ENCODE measurements around the gene GNPDA1.

The GNPDA1 gene

GRCh38 chr5:141963701-141964100, 49.1 kb downstream of the GNPDA1 start:
- H3K27ac ChIP-seq (replicated peaks; ENCODE audit: low read length), result no peak overlapping the region
- H2AFZ ChIP-seq (ENCODE audit: low read length), result no peak overlapping the region
- no peak overlapping the region for H3K4me3 ChIP-seq (ENCODE audit: low read length in 2 of 2)
- H2AK5ac ChIP-seq (ENCODE audit: low read depth, low read length), result no peak overlapping the region
- no peak overlapping the region for H4K8ac ChIP-seq (ENCODE audit: low read depth, low read length)
- no peak overlapping the region for H2BK15ac ChIP-seq (ENCODE audit: low read length)
- no peak overlapping the region for H3K4me2 ChIP-seq (ENCODE audit: insufficient read depth, low read length, poor library complexity, severe bottlenecking)
- H2BK5ac ChIP-seq (ENCODE audit: low read length), result no peak overlapping the region
- H3K18ac ChIP-seq (ENCODE audit: low read length), result no peak overlapping the region
- no peak for DNase-seq (ENCODE audit: low spot score)
- H3K9me3 ChIP-seq (replicated peaks in 1 of 2; ENCODE audit: control insufficient read depth in 2 of 2, insufficient read depth in 1 of 2, low read depth in 1 of 2, low read length in 2 of 2), result no peaks in the 10 kb centered on the region
- WGBS, 2 donors (ENCODE audit: extremely low coverage in 2 of 2, insufficient read length in 2 of 2, insufficient replicate concordance in 1 of 2), result no CpG with 5 or more reads among the region's 3 CpGs
- no peaks in the 10 kb centered on the region for H3K79me1 ChIP-seq (ENCODE audit: low read depth, low read length)
- H3K23ac ChIP-seq (ENCODE audit: low read depth, low read length, poor library complexity), result no peak overlapping the region
- no peak overlapping the region for H3K14ac ChIP-seq (ENCODE audit: low read length)
- peaks cover 9 to 15% of the 10 kb centered on the region in 2 donors for H3K4me1 ChIP-seq (ENCODE audit: control insufficient read depth in 2 of 2, insufficient read depth in 1 of 2, low read depth in 1 of 2, low read length in 2 of 2)
- no peak overlapping the region for H3K4ac ChIP-seq (ENCODE audit: low read length)
- H4K91ac ChIP-seq (ENCODE audit: low read depth, low read length, poor library complexity), result no peak overlapping the region
- no peaks in the 10 kb centered on the region for H3K27me3 ChIP-seq (ENCODE audit: control insufficient read depth in 3 of 3, insufficient read depth in 3 of 3, low read depth in 1 of 3, low read length in 3 of 3)
- H2BK12ac ChIP-seq (ENCODE audit: low read length), result no peak overlapping the region
- H2BK120ac ChIP-seq (ENCODE audit: low read depth, low read length), result no peak overlapping the region
- no peaks in the 10 kb centered on the region for H3K36me3 ChIP-seq (replicated peaks in 1 of 2; ENCODE audit: control insufficient read depth in 2 of 2, insufficient read depth in 2 of 2, low read length in 2 of 2)
- H3K9ac ChIP-seq (ENCODE audit: low read depth, low read length, poor library complexity), result no peak overlapping the region

DNA sequence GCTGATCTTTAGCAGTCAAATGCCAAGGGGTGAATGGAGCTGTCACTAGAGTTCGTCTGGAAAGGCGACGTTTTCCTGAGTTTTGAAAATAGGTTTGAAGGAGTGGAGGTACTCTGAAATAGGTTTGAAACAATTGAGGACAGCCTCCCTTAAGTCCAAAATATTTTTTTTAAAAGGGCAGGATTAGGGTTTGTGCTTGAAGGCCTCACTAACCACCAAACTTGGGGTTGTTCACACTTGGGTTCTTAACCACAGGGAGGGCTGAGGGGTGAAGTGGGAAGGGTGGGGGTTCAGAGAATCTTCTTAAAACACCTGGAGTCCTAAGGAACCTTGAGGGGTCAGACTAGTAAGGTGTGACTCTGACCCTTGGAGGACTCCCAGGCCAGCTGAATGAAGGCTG, 51.4 kb downstream of the GNPDA1 start:
- Histone ChIP-seq H2BK120ac (ENCODE audit: low read depth, low read length) (no peak overlapping the region), H3K4me1 (ENCODE audit: control insufficient read depth in 2 of 2, insufficient read depth in 1 of 2, low read depth in 1 of 2, low read length in 2 of 2) (peaks cover 7 to 26% of the 10 kb centered on the region in 2 donors), H3K4me2 (ENCODE audit: insufficient read depth, low read length, poor library complexity, severe bottlenecking) (no peak overlapping the region), H2AK5ac (ENCODE audit: low read depth, low read length) (no peak overlapping the region), H3K4ac (ENCODE audit: low read length) (no peak overlapping the region), H2BK12ac (ENCODE audit: low read length) (no peak overlapping the region), H3K9ac (ENCODE audit: low read depth, low read length, poor library complexity) (no peak overlapping the region), H3K18ac (ENCODE audit: low read length) (no peak overlapping the region), H2BK15ac (ENCODE audit: low read length) (no peak overlapping the region), H3K4me3 (ENCODE audit: low read length in 2 of 2) (no peak overlapping the region), H3K23ac (ENCODE audit: low read depth, low read length, poor library complexity) (no peak overlapping the region), H3K27ac (replicated peaks; ENCODE audit: low read length) (no peak overlapping the region), H3K14ac (ENCODE audit: low read length) (no peak overlapping the region), H3K36me3 (replicated peaks in 1 of 2; ENCODE audit: control insufficient read depth in 2 of 2, insufficient read depth in 2 of 2, low read length in 2 of 2) (no peaks in the 10 kb centered on the region), H2AFZ (ENCODE audit: low read length) (peak overlapping the region; percentile 71), H3K9me3 (replicated peaks in 1 of 2; ENCODE audit: control insufficient read depth in 2 of 2, insufficient read depth in 1 of 2, low read depth in 1 of 2, low read length in 2 of 2) (no peaks in the 10 kb centered on the region), H4K8ac (ENCODE audit: low read depth, low read length) (no peak overlapping the region), H3K79me1 (ENCODE audit: low read depth, low read length) (no peaks in the 10 kb centered on the region), H3K27me3 (ENCODE audit: control insufficient read depth in 3 of 3, insufficient read depth in 3 of 3, low read depth in 1 of 3, low read length in 3 of 3) (no peaks in the 10 kb centered on the region), H2BK5ac (ENCODE audit: low read length) (no peak overlapping the region), H4K91ac (ENCODE audit: low read depth, low read length, poor library complexity) (no peak overlapping the region)
- WGBS, 2 donors (ENCODE audit: extremely low coverage in 2 of 2, insufficient read length in 2 of 2, insufficient replicate concordance in 1 of 2), result no CpG with 5 or more reads among the region's 3 CpGs
- DNase-seq (ENCODE audit: low spot score), result no peak

GRCh38 chr5:141960449-141961323, 52.1 kb downstream of the GNPDA1 start:
- Histone ChIP-seq H2BK15ac (ENCODE audit: low read length) (no peak overlapping the region), H3K9me3 (replicated peaks in 1 of 2; ENCODE audit: control insufficient read depth in 2 of 2, insufficient read depth in 1 of 2, low read depth in 1 of 2, low read length in 2 of 2) (no peaks in the 10 kb centered on the region), H3K18ac (ENCODE audit: low read length) (peak overlapping the region; percentile 63), H3K23ac (ENCODE audit: low read depth, low read length, poor library complexity) (no peak overlapping the region), H2BK120ac (ENCODE audit: low read depth, low read length) (no peak overlapping the region), H3K4me1 (ENCODE audit: control insufficient read depth in 2 of 2, insufficient read depth in 1 of 2, low read depth in 1 of 2, low read length in 2 of 2) (peaks cover 7 to 26% of the 10 kb centered on the region in 2 donors), H4K91ac (ENCODE audit: low read depth, low read length, poor library complexity) (no peak overlapping the region), H3K27ac (replicated peaks; ENCODE audit: low read length) (no peak overlapping the region), H3K4me2 (ENCODE audit: insufficient read depth, low read length, poor library complexity, severe bottlenecking) (no peak overlapping the region), H3K4ac (ENCODE audit: low read length) (no peak overlapping the region), H3K36me3 (replicated peaks in 1 of 2; ENCODE audit: control insufficient read depth in 2 of 2, insufficient read depth in 2 of 2, low read length in 2 of 2) (no peaks in the 10 kb centered on the region), H2BK5ac (ENCODE audit: low read length) (no peak overlapping the region), H2AFZ (ENCODE audit: low read length) (peak overlapping the region; percentile 71), H3K9ac (ENCODE audit: low read depth, low read length, poor library complexity) (no peak overlapping the region), H3K14ac (ENCODE audit: low read length) (peak overlapping the region; percentile 65), H3K27me3 (ENCODE audit: control insufficient read depth in 3 of 3, insufficient read depth in 3 of 3, low read depth in 1 of 3, low read length in 3 of 3) (no peaks in the 10 kb centered on the region), H3K79me1 (ENCODE audit: low read depth, low read length) (no peaks in the 10 kb centered on the region), H4K8ac (ENCODE audit: low read depth, low read length) (no peak overlapping the region), H2BK12ac (ENCODE audit: low read length) (peak overlapping the region; percentile 5), H3K4me3 (ENCODE audit: low read length in 2 of 2) (no peak overlapping the region), H2AK5ac (ENCODE audit: low read depth, low read length) (peak overlapping the region; percentile 76)
- no CpG with 5 or more reads among the region's 14 CpGs for WGBS, 2 donors (ENCODE audit: extremely low coverage in 2 of 2, insufficient read length in 2 of 2, insufficient replicate concordance in 1 of 2)
- peak; percentile 89 for DNase-seq (ENCODE audit: low spot score)

DNA sequence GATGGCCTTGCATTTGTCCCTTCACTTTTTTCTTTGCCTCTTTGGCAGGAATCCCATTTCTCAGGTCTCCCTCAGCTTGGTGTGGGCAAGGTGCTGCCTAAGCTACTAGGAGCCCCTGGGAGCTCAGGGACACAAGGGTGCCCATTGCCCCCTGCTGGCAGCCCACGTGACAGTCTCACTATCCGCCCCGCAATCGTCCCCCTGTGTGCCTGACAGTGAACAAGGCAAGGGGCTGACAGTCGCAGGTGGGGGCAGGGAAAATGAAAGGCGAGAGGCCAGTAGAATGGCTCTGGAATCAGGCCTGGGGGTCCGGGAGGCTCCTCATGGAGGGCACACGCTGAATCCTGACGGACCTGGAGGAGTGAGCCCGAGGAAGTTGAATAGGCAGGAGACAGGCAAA, 52.8 kb downstream of the GNPDA1 start:
- Histone ChIP-seq H4K91ac (ENCODE audit: low read depth, low read length, poor library complexity) (no peak overlapping the region), H2BK12ac (ENCODE audit: low read length) (peak overlapping the region; percentile 5), H3K18ac (ENCODE audit: low read length) (peak overlapping the region; percentile 63), H3K4me3 (ENCODE audit: low read length in 2 of 2) (no peak overlapping the region), H3K36me3 (replicated peaks in 1 of 2; ENCODE audit: control insufficient read depth in 2 of 2, insufficient read depth in 2 of 2, low read length in 2 of 2) (no peaks in the 10 kb centered on the region), H2BK15ac (ENCODE audit: low read length) (no peak overlapping the region), H2BK5ac (ENCODE audit: low read length) (no peak overlapping the region), H3K9me3 (replicated peaks in 1 of 2; ENCODE audit: control insufficient read depth in 2 of 2, insufficient read depth in 1 of 2, low read depth in 1 of 2, low read length in 2 of 2) (no peaks in the 10 kb centered on the region), H3K27me3 (ENCODE audit: control insufficient read depth in 3 of 3, insufficient read depth in 3 of 3, low read depth in 1 of 3, low read length in 3 of 3) (no peaks in the 10 kb centered on the region), H3K23ac (ENCODE audit: low read depth, low read length, poor library complexity) (no peak overlapping the region), H2AK5ac (ENCODE audit: low read depth, low read length) (peak overlapping the region; percentile 76), H2AFZ (ENCODE audit: low read length) (peak overlapping the region; percentile 42), H3K9ac (ENCODE audit: low read depth, low read length, poor library complexity) (peak overlapping the region; percentile 21), H4K8ac (ENCODE audit: low read depth, low read length) (no peak overlapping the region), H3K4ac (ENCODE audit: low read length) (no peak overlapping the region), H2BK120ac (ENCODE audit: low read depth, low read length) (no peak overlapping the region), H3K27ac (replicated peaks; ENCODE audit: low read length) (no peak overlapping the region), H3K79me1 (ENCODE audit: low read depth, low read length) (no peaks in the 10 kb centered on the region), H3K4me2 (ENCODE audit: insufficient read depth, low read length, poor library complexity, severe bottlenecking) (no peak overlapping the region), H3K14ac (ENCODE audit: low read length) (peak overlapping the region; percentile 65), H3K4me1 (ENCODE audit: control insufficient read depth in 2 of 2, insufficient read depth in 1 of 2, low read depth in 1 of 2, low read length in 2 of 2) (peaks cover 7 to 26% of the 10 kb centered on the region in 2 donors)
- DNase-seq (ENCODE audit: low spot score), result no peak
- no CpG with 5 or more reads among the region's 10 CpGs for WGBS, 2 donors (ENCODE audit: extremely low coverage in 2 of 2, insufficient read length in 2 of 2, insufficient replicate concordance in 1 of 2)

Measured in neuronal stem cell (in vitro differentiated cells).